Eye (tissue), 1 donor: ENCODE data around the gene TSSK6.
A peak's percentile ranks its signal among the peaks of the same experiment; 100 is the strongest.

Source experiments
- DNase-seq: peaks from one replicate; pipeline ENCODE4 v3.0.0-alpha.2; 2015

Gene TSSK6

DNA sequence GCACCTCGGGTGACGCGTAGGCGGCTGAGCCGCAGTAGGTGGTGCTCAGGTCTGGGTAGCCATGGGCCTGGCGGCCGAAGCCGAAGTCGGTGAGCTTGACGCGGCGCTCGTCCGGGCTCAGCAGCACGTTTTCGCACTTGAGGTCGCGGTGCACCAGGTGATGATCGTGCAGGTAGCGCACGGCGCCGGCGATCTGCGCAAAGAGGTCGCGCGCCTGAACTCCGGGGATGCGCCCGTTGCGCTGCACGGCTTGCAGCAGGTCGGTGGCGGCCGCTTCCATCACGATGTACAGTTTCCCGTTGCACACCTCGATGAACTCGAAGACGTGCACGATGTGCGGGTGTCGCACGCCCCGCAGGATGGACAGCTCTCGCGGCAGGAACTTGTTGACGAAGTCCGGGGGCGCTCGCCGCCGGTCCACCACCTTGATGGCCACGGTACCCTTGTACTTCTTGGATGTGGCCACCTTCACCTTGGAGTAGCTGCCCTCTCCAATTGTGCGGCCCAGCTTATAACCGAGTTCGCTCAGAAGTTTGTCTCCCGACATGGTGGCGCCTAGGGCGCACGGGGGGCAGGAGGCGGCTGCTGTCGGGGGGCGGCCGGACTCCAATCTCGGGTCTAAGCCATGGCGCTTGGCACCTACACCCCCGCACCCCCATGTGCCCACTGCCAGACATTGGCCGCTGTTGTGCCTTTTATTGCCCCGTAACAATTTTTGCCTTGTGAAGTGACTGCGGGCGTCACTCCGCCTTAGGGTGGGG is at the start of gene TSSK6:
TSSK6 (minus strand) TSS at position 668 of the 761 bp plus-strand sequence; CDS start at position 547, 121 bp downstream.
- DNase-seq: no peak

DNA sequence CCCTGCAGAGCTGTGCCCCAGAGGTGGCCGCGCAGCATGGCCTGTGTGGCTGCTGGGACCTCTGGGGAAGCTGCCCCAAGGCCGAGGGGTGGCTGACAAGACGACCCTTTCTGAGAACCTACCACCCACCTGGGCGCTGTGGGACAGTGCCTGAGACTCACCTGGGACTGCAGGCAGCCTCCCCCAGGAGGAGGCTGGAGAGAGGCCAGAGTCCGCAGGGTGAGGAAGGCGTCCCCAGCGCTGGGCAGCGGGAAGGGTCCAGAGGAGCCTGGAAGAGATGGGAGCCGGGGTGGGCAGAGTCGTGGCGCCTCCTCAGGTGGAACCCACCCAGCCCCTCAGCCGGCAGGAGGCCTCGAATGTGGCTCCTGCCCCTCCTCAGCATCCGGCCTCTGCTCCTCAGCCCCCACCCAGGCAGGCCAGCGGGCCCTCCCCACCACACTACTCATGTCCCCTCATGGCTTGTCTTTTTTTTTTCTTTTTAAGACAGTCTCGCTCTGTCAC is 48.0 kb upstream of the TSSK6 start:
- no peak for DNase-seq

DNA sequence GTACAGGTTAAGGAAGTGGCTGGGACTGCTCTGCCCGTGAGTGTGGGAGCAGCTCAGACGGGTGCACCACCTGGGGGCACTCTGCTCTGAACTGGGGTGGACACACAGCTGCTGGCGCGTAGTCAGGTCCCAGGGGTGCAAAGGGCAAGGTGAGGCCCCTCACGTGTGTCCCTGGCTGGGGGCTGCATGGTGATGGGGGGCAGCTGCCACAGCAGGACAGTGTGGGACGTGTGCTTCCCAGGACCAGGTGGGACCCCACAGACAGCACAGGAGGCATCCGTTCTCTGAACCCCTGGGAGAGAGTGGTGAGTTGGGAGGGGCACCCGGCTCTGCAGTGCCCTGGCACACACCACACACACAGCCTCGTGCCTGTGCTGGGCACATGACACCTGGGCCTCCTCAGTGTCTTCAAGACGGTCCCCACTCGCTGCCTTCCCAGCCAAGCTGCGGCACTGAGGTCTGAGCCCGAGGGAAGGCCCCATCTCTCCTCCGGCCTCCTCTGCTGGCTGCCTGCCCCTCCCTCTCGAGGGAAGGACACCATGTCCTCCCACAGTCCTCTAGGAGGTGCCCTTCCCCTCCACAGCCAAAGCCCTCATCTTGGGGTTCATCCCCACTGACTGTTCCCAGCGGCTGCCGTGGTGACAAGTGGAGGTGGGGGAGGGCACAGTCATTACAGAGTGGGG is 47.5 kb upstream of the TSSK6 start:
- DNase-seq: no peak

DNA sequence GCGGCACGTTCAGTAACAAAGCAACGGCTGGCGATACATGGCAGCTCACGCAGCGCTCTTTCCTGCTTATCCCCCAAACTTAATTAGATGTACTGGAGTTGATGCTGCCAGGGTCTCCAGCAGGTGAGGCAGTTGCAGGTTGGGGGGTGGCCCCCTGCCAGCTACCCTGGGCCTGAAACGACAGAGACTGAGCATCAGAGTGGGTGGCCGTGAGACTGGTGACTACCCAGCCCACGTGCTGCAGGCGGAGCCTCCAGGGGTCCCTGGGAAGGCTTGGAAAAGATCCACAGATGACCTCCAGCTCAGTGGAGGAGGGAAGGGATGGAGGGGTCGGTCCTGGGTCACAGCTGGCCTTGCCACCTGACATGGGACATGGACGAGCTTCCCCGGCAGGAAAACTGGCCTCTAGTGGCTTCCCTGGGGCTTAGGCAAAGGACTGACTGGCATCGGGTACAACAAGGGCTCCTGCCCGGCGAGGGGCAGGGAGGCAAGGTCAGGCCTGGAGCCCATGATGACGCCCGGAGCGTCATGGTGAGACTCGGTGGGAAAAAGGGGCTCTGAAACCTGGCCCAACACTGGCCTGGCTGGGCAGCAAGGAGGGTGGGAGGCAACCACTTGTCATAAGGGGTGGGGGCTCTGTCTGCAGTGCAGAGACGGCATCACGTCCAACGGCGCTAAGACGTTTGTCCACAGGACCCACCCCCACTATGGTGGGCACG is 46.8 kb upstream of the TSSK6 start:
- DNase-seq: no peak

DNA sequence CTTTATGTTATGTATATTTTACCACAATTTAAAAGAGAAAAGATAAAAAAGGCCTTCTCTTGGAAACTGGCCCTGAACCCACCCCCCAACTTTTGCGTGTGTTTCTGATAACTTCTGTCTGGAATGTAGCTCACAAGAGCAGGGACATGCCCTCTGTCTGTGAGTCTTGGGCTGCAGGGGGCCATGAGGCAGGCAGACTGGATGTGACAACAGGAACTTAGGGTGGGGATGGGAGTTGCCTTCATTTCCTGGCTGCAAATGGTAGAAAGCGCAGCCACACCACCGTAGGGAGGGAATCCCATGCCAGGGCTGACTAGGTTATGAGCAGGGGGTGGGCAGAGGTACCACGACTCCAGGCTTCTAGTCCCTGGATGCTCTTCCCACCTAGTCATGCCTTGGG is 44.6 kb upstream of the TSSK6 start:
- DNase-seq: no peak

DNA sequence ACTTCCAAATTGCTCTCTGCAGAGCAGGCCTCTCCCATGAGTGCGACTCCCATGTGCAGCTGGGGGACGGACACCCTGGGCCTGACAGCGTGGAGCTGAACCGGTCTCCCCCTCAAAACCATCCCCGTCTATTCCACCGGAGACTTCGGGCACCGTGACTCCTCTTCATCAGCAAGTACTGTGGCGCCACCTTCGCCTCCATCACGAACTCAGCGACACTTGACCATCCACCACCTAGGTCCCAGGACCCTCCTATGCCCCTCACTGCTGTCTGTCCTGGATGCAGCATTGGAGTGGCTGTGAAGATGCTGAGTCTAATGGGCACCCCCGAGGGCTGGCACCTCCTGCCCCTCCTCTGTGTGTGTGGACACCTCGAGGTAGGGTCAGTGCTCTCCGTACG is 43.3 kb upstream of the TSSK6 start:
- DNase-seq: no peak

DNA sequence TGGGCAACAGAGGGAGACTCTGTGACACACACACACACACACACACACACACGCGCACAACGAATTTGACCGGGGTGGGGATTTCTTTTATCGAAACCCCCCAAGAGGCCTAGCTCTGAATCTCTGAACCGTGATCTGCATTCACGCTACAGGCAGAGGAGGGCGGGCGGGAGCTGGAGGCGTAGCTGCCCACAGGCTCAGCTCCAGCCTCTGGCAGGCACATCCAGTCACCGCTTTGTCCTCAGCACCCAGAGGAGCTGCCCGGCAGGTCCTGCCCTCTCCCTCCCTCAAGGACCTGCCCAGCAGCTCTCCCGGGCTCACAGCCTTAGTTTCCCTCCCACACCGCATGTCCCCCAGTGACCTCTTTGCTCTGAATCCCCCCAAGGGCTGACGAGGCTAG is 42.7 kb upstream of the TSSK6 start:
- no peak for DNase-seq

DNA sequence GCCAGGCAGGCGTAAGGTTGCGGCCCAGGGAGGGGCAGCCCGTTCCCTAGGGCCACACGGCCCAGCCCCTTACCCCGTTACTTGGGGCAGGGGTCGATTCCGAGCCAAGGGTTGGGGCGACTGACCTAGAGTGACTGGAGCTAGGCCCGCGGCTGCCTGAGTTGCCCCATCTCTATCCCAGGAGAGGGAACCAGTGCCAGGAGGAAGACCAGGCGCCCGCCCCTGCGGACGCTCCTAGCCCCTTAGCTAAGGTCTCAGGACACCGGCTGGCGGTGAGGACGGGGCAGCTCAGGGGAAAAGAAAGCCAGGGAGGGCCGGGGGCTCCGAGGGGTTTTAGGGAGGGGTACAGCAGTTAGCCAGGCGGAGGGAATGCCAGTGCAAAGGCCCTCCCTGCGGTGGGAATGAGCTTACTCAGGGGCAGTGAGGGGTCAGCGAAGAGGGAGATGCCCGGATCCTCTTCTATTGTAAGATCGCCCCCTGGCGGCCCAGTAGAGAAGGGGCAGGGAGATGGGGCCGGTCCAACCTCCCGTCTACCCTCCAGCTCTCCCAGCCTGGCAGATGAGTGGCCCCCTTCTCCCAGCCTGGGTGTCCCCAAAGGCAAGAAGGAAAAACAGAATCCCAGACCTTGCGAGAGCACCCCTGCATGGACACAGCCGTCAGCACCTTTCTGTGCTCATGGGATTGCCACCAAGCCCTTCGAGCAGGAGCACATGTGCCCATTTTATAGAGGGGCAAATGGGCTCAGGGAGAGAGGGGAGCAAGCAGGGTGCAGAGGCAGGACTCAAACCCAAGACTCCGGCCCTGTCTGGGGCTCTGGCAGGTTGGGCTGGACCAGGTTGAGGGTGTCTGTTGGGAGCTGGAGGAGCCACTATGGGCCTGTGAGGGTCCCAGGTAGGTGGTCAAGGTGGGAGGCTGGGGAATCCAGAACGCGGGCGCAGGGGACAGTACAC is 39.0 kb upstream of the TSSK6 start:
- DNase-seq: peak; percentile 50

DNA sequence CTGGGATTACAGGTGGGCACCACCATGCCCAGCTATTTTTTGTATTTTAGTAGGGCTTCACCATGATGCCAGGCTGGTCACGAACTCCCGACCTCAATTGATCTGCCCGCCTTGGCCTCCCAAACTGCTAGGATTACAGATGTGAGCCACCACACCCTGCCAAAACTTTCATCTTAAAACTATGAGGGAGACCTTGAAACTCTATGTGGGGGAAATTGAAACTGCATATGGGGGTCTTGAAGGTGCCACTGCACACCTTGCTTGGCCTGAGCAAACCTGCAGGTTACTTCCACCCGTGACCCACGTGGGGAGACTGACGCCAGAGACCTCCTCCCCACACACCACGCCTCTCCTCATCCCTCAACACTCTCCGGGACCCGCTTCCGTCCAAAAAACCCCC is 38.3 kb upstream of the TSSK6 start:
- no peak for DNase-seq

DNA sequence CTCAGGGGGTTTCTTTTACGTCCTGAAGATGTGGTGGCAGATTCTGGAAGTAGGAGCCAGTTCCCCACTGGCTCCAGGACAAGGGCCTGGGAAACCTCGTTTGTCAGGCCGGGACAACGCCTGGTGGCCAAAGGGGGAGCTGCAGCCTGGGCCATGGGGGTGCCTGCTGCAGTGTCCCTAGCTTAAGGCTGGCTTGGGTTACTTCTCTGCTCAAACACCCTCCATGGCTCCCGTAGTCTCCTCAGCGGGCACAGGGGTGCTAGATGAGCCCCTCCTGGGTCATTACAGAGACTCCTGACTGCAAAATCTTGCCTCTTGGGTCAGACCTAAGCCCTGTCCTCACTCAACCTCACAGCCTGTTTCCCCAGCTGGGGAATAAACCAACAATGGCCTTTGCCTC is 37.5 kb upstream of the TSSK6 start:
- DNase-seq: peak; percentile 24

DNA sequence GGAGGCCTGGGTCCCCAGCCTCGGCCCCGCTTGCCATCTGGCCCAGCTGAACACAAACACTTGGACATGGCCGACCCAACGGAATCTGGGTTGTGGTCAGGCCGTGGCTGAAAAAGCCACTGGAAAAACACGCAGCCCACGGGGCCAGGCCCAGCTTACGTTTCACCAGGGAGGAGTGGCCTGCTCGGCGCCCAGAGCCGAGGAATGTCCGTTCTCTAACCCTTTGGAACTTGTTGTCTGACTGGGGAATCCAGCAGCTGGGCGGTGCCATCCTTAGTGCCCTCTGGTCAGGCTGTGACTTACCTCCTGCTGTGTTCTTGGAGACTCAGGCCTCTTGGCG is 36.5 kb upstream of the TSSK6 start:
- DNase-seq: no peak

DNA sequence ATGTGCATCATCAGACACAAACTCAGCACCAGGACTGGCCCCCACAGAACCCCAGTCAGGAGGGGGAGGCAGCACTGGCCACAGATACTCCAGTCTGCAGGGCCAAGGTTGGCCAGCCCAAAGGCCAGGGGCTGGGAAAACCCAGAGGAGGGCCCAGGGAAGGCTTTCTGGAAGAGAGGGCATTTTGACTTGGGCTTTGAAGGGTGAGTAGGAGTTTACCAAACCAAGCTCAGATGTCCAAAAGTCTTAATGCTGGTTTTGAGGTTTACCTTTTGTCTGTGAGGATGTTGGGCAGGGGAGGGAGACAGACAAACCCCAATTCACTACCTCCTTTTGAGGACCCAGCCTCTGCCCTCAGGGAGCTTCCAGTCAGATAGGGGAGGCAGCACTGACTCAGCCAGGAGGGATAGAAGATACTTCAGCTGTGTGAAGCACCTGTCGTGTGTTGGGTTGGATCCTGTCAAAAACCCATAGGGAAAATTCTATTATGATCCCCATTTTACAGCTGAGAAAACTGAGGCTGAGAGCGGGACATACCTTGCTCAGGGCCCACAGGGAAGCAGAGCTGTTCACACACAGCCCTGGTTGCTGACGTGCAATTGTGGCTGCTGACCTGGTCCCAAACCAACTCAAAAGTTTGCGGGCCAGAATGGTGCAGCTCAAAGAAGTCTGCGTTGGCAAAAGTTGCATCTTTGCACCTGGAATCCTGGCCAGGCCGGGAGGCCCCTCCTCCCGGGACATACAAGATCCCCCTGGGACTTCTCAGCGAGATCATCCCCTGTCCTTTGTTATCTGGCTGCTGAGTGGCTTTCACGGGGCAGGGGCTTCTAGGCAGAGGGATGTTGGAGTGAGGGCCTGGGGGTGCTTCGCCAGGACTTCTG is 35.9 kb upstream of the TSSK6 start:
- DNase-seq: no peak

DNA sequence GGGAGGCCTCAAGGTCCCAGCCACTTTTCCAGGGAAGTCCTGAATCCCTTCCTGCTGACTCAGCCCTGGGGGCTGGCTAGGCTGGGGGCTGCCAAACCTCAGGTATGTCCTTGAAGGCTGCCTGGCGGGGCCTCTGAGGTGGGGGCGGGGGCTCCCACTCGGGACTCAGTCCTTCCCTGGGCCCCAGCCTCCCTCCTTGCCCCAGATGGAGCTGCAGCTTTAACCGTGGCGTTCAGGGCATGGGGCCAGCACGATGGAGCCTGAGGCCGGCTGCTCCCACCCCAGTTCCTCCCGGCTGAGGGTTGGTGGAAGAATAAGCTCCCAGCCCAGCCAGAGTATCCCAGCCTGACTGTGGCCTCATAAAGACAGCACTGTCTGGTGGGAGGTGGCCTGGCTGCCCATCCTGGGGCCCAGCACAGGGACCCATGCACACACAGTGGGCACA is 35.2 kb upstream of the TSSK6 start:
- DNase-seq: no peak

DNA sequence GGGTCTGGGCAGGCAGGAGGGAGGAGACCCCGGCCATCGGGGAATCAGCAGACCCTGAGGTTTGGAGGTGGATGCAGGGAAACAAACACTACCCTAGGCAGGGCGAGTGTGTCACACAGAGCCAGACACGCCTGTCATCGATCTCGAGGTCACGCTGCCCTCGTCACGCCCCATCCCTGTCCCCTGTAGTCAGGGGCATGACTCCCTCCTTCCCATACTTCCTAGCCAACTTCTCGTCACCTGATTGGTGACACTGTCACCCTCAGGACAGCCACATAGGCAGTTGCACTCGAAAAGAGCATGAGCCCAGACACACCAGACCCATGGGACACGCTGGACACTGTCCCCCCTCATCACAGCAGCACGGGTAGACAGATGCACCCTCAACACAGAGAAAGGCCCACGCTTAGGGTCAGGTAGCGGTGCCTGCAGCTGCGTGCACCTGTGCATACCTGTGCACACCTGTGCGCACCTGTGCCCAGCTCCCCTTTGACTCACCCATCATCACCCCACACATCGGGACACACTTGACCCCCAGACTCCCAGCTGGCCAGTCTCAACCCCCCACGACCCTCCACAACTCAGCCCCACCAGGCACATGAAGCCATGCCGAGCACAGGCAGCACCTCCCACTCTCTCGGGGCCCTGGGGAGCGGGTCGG is 34.6 kb upstream of the TSSK6 start:
- DNase-seq: no peak

DNA sequence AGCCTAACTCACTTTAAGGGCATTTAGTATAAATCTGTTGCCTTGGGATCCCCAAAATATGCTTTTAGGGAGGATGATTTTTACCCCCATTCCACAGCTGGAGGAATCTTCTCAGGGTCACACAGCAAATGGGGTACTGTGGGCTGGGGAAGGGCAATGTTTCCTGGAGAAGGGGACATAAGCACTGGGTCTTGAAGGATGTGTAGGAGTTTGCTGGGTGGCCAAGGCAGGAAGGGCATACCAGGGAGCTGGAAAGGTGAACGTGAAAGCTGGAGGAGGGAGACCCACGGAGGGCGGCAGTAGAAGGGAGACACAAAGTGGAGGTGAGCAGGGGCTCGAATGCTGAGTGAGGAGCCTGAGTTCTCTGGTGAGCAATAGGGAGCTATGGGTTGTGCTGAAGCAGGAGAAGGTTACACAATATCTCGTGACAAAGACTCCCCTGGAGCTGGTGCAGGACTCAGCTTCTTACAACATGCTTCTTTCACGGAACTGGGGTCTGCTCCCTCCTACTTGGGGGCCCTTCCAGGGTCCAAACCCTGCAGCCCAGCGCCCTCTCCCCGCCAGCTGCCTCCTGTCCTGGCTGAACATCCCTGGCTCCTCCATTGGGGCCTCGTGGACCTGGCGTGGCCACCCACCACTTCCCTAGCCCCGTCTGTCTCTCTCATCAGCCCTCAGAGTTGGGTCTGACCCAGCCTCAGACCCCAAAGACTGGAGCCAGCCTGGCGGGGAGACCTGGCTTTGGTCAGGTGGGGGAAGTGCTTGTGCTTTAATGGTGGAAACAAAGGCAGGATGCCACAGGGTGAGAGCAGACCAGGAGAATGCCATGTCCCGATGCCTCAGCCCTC is 33.8 kb upstream of the TSSK6 start:
- no peak for DNase-seq

DNA sequence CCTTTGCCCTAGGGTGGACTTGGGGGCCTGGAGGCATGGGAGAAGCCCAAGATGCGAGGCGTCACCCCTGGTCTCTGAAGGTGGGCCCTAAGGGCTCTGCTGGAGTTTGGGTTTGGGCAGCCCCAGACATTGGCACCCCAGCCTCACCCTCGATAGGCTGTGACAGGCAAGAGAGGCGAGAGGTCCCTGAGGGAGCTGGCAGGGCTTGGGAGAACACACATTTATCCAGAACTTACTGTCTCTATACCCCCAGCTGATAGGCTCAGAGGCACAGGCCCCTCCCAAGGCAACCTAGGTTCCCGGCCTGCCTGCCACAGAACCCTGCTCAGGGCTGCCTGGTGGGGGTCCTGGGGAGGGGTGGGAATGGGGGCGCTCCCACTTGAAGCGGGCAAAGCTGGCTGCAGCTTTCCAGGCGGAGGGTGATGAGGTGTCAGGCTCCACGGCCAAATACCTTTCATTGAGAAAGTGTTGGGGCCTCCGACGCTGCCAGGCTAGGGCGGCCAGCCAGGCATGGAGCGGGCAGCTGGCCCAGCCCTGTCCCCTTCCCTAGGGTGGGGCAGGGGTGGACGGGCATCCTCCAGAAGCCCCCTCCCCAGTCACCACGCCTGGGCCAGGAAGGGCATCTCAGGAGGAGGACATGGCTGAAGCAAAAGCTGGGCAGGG is 32.5 kb upstream of the TSSK6 start:
- DNase-seq: no peak

DNA sequence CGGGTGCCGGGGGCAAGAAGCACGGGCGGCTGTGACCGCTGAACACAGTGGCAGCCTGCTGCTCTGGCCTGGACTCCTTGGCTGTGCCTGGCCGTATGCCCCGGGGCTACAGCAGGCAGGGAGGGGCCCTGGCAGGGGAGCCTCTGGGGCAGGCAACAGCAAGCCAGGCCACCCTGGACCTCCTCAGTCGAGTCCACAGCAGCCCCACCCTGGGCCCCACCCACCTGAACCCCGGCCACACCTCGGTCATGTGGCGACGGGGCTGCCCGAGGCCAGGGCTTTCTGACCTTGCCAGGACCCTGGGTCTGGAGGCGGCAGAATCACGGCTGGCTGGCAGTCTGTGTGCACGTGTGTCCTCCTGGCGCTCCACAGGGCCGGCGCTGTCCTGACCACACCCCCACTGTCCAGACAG is 31.4 kb upstream of the TSSK6 start:
- no peak for DNase-seq

DNA sequence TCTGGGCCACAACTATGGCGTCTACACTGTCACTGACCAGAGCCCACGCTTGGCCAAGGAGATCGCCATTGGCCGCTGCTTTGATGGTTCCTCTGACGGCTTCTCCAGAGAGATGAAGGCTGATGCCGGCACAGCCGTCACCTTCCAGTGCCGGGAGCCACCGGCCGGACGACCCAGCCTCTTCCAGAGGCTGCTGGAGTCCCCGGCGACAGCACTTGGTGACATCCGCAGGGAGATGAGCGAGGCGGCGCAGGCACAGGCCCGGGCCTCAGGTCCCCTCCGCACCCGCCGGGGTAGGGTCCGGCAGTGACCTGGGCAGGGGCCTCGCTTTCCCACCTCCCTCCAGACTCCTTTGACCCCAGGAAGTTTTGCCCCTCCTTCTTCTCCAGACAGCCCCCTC is 30.4 kb upstream of the TSSK6 start:
- no peak for DNase-seq

DNA sequence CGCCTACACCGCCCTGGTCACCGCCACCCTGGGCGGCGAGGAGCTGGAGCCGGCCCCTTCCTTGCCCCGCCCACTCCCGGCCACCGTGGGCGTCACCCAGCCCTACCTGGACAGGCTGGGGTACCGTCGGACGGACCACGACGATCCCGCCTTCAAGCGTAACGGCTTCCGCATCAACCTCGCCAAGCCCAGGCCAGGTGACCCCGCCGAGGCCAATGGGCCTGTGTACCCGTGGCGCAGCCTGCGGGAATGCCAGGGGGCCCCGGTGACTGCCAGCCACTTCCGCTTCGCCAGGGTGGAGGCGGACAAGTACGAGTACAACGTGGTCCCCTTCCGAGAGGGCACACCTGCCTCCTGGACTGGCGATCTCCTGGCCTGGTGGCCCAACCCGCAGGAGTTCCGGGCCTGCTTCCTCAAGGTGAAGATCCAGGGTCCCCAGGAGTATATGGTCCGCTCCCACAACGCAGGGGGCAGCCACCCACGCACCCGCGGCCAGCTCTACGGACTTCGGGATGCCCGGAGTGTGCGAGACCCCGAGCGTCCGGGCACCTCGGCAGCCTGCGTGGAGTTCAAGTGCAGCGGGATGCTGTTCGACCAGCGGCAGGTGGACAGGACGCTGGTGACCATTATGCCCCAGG is 29.7 kb upstream of the TSSK6 start:
- no peak for DNase-seq
